ENCODE data around the gene CCDC154.
"Not testable (repeated sequence)": the region's sequence is repeated elsewhere in the genome, so short reads cannot be mapped to it uniquely, and the experiment has no call there.

The CCDC154 gene

GRCh38 chr16:1474082-1474795, 29.9 kb upstream of the CCDC154 start:
- DNase-seq, result no peak

DNA sequence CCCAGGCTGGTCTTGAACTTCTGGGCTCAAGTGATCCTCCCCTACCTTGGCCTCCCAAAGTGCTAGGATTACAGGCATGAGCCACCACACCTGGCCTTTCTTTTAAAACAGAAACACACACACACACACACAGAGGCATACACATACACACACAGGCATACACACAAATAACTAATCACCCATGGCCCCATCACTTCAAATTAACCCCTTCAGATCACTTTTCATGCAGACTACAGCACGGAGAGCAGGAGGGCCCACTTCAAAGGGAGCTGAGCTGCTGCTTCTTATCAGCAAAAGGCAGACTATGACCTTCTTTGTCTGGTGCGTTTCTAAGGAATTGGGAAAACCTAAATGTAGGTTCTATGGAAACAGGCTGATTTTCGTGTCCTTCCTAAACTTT, 28.6 kb upstream of the CCDC154 start:
- DNase-seq, result no peak

DNA sequence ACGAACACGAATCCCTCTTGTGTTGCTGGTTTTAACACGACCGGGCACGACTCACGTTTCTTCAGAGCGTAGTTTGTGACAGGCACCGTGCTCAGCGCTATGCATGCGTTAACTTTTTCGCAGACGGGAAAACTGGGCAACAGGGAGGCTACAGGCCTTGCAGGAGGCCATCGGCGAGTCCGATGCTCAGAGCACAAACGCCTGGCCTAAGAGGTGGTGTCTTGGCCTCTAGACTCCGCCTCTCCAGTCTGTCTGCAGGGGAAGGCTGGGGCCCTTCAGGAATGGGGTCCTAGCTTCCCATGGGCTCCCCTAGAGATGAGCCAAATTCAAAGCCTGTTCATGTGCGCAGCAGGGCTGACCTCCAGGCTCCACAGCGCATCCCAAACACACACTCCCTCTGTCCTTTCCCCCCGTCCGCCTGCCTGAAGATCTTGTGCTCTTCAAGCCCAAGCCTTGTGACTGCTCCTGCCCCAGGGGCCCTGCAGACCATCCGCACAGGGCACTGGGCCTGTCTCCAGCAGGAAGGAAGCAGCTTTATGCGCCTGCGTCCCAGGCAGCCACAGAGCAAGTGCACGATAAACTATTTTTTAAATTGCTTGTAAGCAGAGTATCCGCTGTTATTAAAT, 27.3 kb upstream of the CCDC154 start:
- DNase-seq, result no peak

DNA sequence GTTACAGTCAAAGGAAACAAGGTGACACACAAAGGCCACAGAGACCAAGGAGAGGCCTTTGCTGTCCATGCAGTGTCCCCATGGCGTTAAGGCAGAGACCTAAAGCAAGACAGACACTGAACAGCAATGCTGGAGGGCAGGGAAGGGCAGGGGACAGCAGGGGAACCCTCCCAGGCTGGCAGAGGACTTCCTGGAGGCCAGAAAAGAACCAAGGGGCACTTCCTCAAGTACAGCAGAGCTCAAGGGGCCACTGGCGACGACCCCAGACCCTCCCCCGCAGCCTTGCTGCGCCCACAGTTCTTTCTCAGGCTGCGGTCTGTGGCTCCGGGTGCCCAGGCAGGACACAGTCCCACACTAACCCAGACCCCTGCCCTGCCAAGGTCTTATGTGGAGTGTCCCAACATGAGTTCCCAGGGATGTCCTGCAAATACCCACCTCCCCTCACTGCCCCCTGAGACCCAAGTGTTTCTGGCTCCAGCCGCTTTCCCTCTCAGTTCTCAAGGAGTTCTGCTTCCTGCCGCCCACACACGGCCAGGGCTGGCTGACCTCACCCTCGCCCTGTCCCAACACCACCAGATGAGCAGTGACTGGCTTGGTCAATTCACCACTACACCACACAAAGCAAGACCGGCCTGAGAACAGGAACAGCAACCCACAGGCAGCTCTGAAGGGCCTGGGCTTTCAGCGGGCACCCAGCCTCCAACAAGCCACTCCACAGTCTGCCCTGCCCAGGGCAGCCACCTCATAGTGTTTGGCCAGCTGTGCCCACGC, 26.3 kb upstream of the CCDC154 start:
- no peak for DNase-seq

GRCh38 chr16:1469693-1470201, 25.4 kb upstream of the CCDC154 start:
- no peak for DNase-seq

- not testable (repeated sequence) for DNase-seq
Observed at GRCh38 chr16:1469141-1469540, 24.8 kb upstream of the CCDC154 start.

DNA sequence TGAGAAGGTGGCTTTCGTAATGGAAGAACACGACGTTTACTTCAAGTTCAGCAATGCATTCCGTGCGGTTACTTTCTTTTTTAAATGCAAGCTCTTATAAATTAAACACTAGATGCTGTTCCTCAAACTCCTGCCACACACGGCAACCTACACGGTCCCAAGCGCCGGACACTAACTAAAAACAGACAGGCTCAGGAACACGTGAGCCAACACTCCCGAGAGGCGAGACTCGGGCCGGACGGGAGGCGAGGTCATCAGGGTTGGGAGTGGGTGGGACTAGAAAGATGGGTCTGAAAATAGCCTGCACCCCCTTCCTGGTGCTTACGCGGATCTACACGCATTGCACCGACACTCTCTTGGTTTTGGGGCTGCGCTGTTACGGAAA, 24.1 kb upstream of the CCDC154 start:
- DNase-seq, result no peak

DNA sequence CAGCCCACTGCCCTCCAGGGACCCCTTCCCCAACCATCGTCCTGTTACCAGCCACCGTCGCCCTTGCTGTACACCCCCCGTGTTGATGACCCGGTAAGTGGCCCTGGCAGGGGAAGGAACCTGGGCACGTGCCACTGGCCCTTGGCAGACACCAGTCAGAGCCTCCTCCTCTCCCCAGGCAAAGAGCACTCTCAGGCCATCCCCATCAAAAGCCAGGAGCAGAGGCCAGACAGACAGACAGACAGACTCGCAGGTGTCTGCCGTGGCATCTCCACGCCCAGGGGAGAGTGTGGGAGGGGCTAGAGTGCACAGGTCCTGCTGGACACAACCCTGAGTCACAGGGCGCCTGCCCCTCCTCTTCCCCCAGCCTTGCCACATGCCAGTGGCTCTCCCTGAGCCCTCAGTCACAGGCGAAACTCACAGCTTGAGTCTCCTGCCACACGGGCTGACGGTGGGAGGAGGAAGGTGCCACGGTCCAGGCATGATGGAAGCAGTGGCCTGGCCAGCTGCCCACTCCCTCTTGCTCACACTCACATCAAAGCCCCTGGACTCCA, 22.7 kb upstream of the CCDC154 start:
- no peak for DNase-seq

- no peak for DNase-seq
Observed at GRCh38 chr16:1466054-1466453, 21.7 kb upstream of the CCDC154 start.

DNA sequence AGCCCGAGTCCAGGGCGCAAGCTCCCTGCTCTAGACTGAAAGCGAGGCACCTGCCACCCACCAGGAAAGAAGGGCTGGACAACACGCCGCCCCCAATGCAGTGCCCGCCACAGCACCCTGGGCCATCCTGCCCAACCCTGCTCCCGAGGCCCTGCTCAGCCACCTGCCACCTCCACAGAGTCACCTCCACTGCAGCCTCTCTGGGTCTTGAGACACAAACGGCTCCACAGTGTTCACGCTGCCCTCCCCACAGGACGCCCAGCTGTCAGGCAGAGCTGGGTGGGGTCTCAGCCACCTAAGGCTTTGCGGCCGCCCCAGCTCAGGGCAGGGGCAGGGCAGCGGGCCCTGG, 21.2 kb upstream of the CCDC154 start:
- DNase-seq, result no peak

- no peak for DNase-seq
Observed at GRCh38 chr16:1464894-1465566, 20.7 kb upstream of the CCDC154 start.

GRCh38 chr16:1464196-1464893, 20.0 kb upstream of the CCDC154 start:
- no peak for DNase-seq

GRCh38 chr16:1461146-1461545, 16.8 kb upstream of the CCDC154 start:
- DNase-seq, result no peak

DNA sequence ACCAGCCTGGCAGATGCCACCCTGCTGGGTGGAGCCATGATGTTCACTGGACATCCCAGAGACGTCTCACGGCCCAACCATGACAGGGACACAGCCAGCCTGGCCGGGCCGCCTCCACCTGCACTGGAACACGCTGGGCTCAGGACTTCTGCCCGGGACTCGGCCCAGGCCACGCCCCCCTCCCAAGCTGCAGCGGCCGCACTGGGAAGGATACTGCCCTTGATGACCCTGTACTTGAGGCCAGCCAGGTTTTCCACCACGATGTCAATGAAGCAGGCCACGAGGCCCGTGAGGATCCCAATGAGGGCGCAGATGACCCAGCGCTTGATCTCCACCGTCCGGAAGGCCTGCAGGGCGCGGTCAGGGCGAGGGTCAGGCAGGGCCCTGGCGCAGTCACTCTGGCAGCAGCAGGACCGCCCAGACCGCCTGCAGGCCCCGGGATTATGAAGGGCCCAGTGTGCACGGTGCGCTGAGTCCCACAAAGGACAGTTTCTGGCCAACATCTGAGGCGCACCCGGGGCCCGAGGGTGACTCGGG, 16.3 kb upstream of the CCDC154 start:
- no peak for DNase-seq

GRCh38 chr16:1459967-1460366, 15.6 kb upstream of the CCDC154 start:
- no peak for DNase-seq

GRCh38 chr16:1458977-1459341, 14.6 kb upstream of the CCDC154 start:
- no peak for DNase-seq

GRCh38 chr16:1458336-1458976, 14.1 kb upstream of the CCDC154 start:
- no peak for DNase-seq

GRCh38 chr16:1457489-1458245, 13.3 kb upstream of the CCDC154 start:
- no peak for DNase-seq

- DNase-seq, result no peak
Observed at GRCh38 chr16:1456951-1457350, 12.6 kb upstream of the CCDC154 start.

GRCh38 chr16:1455190-1456171, 11.1 kb upstream of the CCDC154 start:
- DNase-seq, result no peak

Data from amniotic stem cell (primary cell).